GM12865 (cell line): ENCODE measurements around the gene KCTD1.
A peak's percentile ranks its signal among the peaks of the same experiment; 100 is the strongest.

Experiments
- DNase-seq: peaks from one replicate; pipeline ENCODE4 v3.0.0; 2010; ENCODE audit warnings: low read depth
- H3K4me3 ChIP-seq: 2 replicates; pipeline ENCODE4 v1.5.1; 2011; ENCODE audit warnings: mild to moderate bottlenecking, low read depth, low read length, control low read depth
- CTCF ChIP-seq: IDR thresholded peaks from 2 replicates; pipeline ENCODE4 v1.5.1; 2011; ENCODE audit warnings: low read length, control low read depth, low read depth, inconsistent platforms; ENCODE audit not compliant: insufficient read depth; ENCODE audit errors: missing control alignments

The KCTD1 gene

GRCh38 chr18:26548415-26549262 lies at the start of gene KCTD1:
Gene KCTD1 (minus strand): TSS chr18:26548553. CDS start chr18:26548536, 17 bp downstream.
- no peak for TF ChIP-seq CTCF
- DNase-seq: peak; percentile 93
- peak within 1 kb of the TSS; percentile 86 for H3K4me3 ChIP-seq

GRCh38 chr18:26593365-26594320 lies 45.3 kb upstream of the KCTD1 start:
- TF ChIP-seq CTCF: no peak
- no peak overlapping the region for H3K4me3 ChIP-seq
- no peak for DNase-seq

GRCh38 chr18:26584745-26585144 lies 36.4 kb upstream of the KCTD1 start:
- H3K4me3 ChIP-seq: no peak overlapping the region
- DNase-seq: no peak
- no peak for TF ChIP-seq CTCF

- DNase-seq: no peak
Observed at GRCh38 chr18:26579941-26580618, 31.7 kb upstream of the KCTD1 start.

GRCh38 chr18:26575865-26576217 lies 27.5 kb upstream of the KCTD1 start:
- DNase-seq: no peak
- TF ChIP-seq CTCF: no peak
- no peak overlapping the region for H3K4me3 ChIP-seq

More at GRCh38 chr18:26579941-26580618, 31.7 kb upstream of the KCTD1 start:
- no peak for TF ChIP-seq CTCF
- no peak overlapping the region for H3K4me3 ChIP-seq
